Measurements from ENCODE around the gene HSD17B8.

HSD17B8 gene

GRCh38 chr6:33204415-33205190 lies at the start of gene HSD17B8:
HSD17B8 (plus strand) TSS chr6:33204655; CDS start chr6:33204669, 14 bp downstream.
- DNase-seq (ENCODE audit: low spot score), result peak; percentile 92

- no peak for DNase-seq (ENCODE audit: low spot score)
Observed at GRCh38 chr6:33156561-33156960, 47.9 kb upstream of the HSD17B8 start.

GRCh38 chr6:33156964-33157363 lies 47.5 kb upstream of the HSD17B8 start:
- no peak for DNase-seq (ENCODE audit: low spot score)

GRCh38 chr6:33160096-33160495 lies 44.4 kb upstream of the HSD17B8 start:
- no peak for DNase-seq (ENCODE audit: low spot score)

- DNase-seq (ENCODE audit: low spot score), result peak; percentile 60
Observed at GRCh38 chr6:33160728-33161344, 43.6 kb upstream of the HSD17B8 start.

GRCh38 chr6:33161354-33162331 lies 42.8 kb upstream of the HSD17B8 start:
- DNase-seq (ENCODE audit: low spot score), result peak; percentile 78

GRCh38 chr6:33163540-33163939 lies 40.9 kb upstream of the HSD17B8 start:
- DNase-seq (ENCODE audit: low spot score), result no peak

- no peak for DNase-seq (ENCODE audit: low spot score)
Observed at GRCh38 chr6:33164176-33164575, 40.3 kb upstream of the HSD17B8 start.

GRCh38 chr6:33164665-33165373 lies 39.6 kb upstream of the HSD17B8 start:
- DNase-seq (ENCODE audit: low spot score), result no peak

GRCh38 chr6:33165581-33166258 lies 38.7 kb upstream of the HSD17B8 start:
- DNase-seq (ENCODE audit: low spot score), result no peak

- no peak for DNase-seq (ENCODE audit: low spot score)
Observed at GRCh38 chr6:33166363-33166762, 38.1 kb upstream of the HSD17B8 start.

GRCh38 chr6:33166811-33167210 lies 37.6 kb upstream of the HSD17B8 start:
- no peak for DNase-seq (ENCODE audit: low spot score)

GRCh38 chr6:33167374-33168283 lies 36.8 kb upstream of the HSD17B8 start:
- no peak for DNase-seq (ENCODE audit: low spot score)

GRCh38 chr6:33168284-33168601 lies 36.2 kb upstream of the HSD17B8 start:
- no peak for DNase-seq (ENCODE audit: low spot score)

GRCh38 chr6:33168639-33169038 lies 35.8 kb upstream of the HSD17B8 start:
- no peak for DNase-seq (ENCODE audit: low spot score)

- no peak for DNase-seq (ENCODE audit: low spot score)
Observed at GRCh38 chr6:33169291-33170175, 34.9 kb upstream of the HSD17B8 start.

GRCh38 chr6:33170176-33171015 lies 34.1 kb upstream of the HSD17B8 start:
- DNase-seq (ENCODE audit: low spot score), result no peak

Data from hematopoietic multipotent progenitor cell treated with erythropoietin and hydrocortisone succinate and interleukin-3 and kit ligand, for 17 days (in vitro differentiated cells).